Mesenchymal stem cell (in vitro differentiated cells and primary cell): ENCODE results near the gene NRG2.

Experiments used
- DNase-seq: peaks from one replicate; pipeline ENCODE4 v3.0.0-alpha.2; 2013
- H2AFZ ChIP-seq: one replicate; pipeline ENCODE4 v1.6.1; 2013; ENCODE audit warnings: low read depth, mild to moderate bottlenecking, control low read depth, inconsistent platforms, low read length, moderate library complexity
- H2AK5ac ChIP-seq: 2 replicates; pipeline ENCODE4 v1.6.1; 2013; ENCODE audit warnings: low read length, moderate library complexity, mild to moderate bottlenecking, inconsistent platforms; ENCODE audit not compliant: severe bottlenecking
- H2BK120ac ChIP-seq: one replicate; pipeline ENCODE4 v1.6.1; 2013; ENCODE audit warnings: low read depth, mild to moderate bottlenecking, inconsistent platforms, low read length, moderate library complexity
- H2BK12ac ChIP-seq, 2 experiments: one replicate each; pipeline ENCODE4 v1.6.1; 2013; ENCODE audit warnings: inconsistent platforms in 2 of 2, low read length in 2 of 2, mild to moderate bottlenecking in 2 of 2, moderate library complexity in 2 of 2, control low read depth in 1 of 2
- H2BK15ac ChIP-seq: one replicate; pipeline ENCODE4 v1.6.1; 2013; ENCODE audit warnings: mild to moderate bottlenecking, low read depth, inconsistent platforms; ENCODE audit not compliant: poor library complexity, severe bottlenecking
- H2BK5ac ChIP-seq: 2 replicates; pipeline ENCODE4 v1.6.1; 2013; ENCODE audit warnings: low read depth, mild to moderate bottlenecking, low read length, control low read depth, inconsistent platforms; ENCODE audit not compliant: poor library complexity, severe bottlenecking
- H3K14ac ChIP-seq, 2 experiments: one replicate each; pipeline ENCODE4 v1.6.1; 2013; ENCODE audit warnings: inconsistent platforms in 2 of 2, low read length in 2 of 2, control low read depth in 1 of 2, mild to moderate bottlenecking in 1 of 2, moderate library complexity in 1 of 2
- H3K18ac ChIP-seq, 2 experiments: one replicate each; pipeline ENCODE4 v1.6.1; 2013; ENCODE audit warnings: inconsistent platforms in 2 of 2, low read length in 2 of 2, control low read depth in 1 of 2, low read depth in 1 of 2, mild to moderate bottlenecking in 1 of 2
- H3K23ac ChIP-seq, 2 experiments: one replicate each; pipeline ENCODE4 v1.6.1; 2013; ENCODE audit warnings: inconsistent platforms in 2 of 2, low read length in 2 of 2, mild to moderate bottlenecking in 2 of 2, moderate library complexity in 2 of 2, control low read depth in 1 of 2
- H3K27ac ChIP-seq: 2 replicates; pipeline ENCODE4 v1.5.1; 2013; ENCODE audit warnings: mild to moderate bottlenecking, moderate library complexity, low read length, control low read depth, inconsistent platforms; ENCODE audit not compliant: poor library complexity, severe bottlenecking
- H3K27me3 ChIP-seq, 2 experiments: 2 replicates each; pipeline versions ENCODE4 v1.6.1 to v1.7.0; 2013; ENCODE audit warnings: low read length in 2 of 2, mild to moderate bottlenecking in 2 of 2, moderate library complexity in 2 of 2, control low read depth in 1 of 2, inconsistent platforms in 1 of 2; ENCODE audit not compliant: control insufficient read depth in 1 of 2, insufficient read depth in 1 of 2
- H3K36me3 ChIP-seq, 2 experiments: 2 replicates each; pipeline versions ENCODE4 v1.6.1 to v1.7.0; 2013; ENCODE audit warnings: low read length in 2 of 2, control low read depth in 1 of 2, inconsistent platforms in 1 of 2, low read depth in 1 of 2, mild to moderate bottlenecking in 1 of 2; ENCODE audit not compliant: insufficient read depth in 2 of 2, control insufficient read depth in 1 of 2
- H3K4ac ChIP-seq, 2 experiments: one replicate each; pipeline ENCODE4 v1.6.1; 2013; ENCODE audit warnings: inconsistent platforms in 2 of 2, low read length in 2 of 2, mild to moderate bottlenecking in 2 of 2, moderate library complexity in 2 of 2, control low read depth in 1 of 2, low read depth in 1 of 2
- H3K4me1 ChIP-seq: 2 replicates; pipeline ENCODE4 v1.6.1; 2013; ENCODE audit warnings: low read depth, low read length, control low read depth; ENCODE audit not compliant: control insufficient read depth, insufficient read depth
- H3K4me2 ChIP-seq: 2 replicates; pipeline ENCODE4 v1.6.1; 2013; ENCODE audit warnings: low read length, mild to moderate bottlenecking, inconsistent platforms; ENCODE audit not compliant: poor library complexity, severe bottlenecking
- H3K4me3 ChIP-seq, 2 experiments: 2 replicates each; pipeline versions ENCODE4 v1.5.1 to v1.7.0; 2013; ENCODE audit warnings: low read length in 2 of 2, mild to moderate bottlenecking in 2 of 2, control low read depth in 1 of 2, low read depth in 1 of 2; ENCODE audit not compliant: insufficient read depth in 1 of 2
- H3K79me1 ChIP-seq: replicated peaks from 2 replicates; pipeline ENCODE4 v1.6.1; 2013; ENCODE audit warnings: mild to moderate bottlenecking, control low read depth, low read length, inconsistent platforms; ENCODE audit not compliant: poor library complexity, severe bottlenecking
- H3K9ac ChIP-seq: 2 replicates; pipeline ENCODE4 v1.7.0; 2013; ENCODE audit warnings: mild to moderate bottlenecking, low read length, moderate library complexity
- H3K9me3 ChIP-seq: 2 replicates; pipeline ENCODE4 v1.7.0; 2013; ENCODE audit warnings: mild to moderate bottlenecking, low read length; ENCODE audit not compliant: control insufficient read depth
- H4K8ac ChIP-seq: one replicate; pipeline ENCODE4 v1.6.1; 2013; ENCODE audit warnings: inconsistent platforms, mild to moderate bottlenecking, low read length, moderate library complexity
- H4K91ac ChIP-seq: one replicate; pipeline ENCODE4 v1.6.1; 2013; ENCODE audit warnings: mild to moderate bottlenecking, low read length, inconsistent platforms
- WGBS: methylation state at CpG from one replicate; pipeline ENCODE4 v1.1.7; 2013; ENCODE audit warnings: mixed read lengths; 5-methylcytosine and 5-hydroxymethylcytosine counted together

NRG2 gene

DNA sequence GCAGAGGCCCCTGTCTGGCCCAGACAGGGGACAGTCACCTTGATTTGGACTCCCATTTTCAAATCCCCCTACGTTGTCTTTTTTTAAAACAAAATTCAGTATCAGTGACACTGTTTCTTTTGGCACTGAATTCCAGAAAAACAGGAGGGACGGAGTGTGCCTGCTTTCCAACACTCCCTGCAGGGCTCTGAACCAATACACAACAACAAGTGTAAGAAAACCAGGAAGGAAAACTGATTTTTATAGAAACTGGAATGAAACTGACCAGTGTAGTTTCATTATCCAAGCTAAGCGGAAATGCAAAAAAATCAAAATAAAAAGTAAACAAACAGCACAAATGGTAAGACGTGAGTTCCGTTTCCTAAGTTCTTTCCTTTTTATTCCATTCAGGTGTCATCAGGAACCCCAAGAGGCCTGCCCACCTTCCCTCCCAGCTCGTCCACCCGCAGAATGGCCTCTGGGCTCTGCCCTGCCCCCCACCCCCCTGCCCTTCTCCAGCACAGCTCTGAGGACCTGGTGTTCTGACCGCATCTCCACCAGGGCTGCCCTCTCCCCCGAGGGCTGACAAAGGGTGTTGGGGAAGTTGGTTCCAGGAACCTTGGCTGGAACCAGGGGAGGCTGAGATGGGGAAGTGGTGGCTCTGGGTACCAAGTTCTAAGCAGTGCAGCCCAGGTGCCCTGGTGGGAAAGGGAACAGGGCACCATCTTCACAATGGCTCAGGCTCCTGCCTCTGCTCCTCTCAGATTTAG, 173.9 kb downstream of the NRG2 start:
- Histone ChIP-seq H3K4me2 (no peak overlapping the region), H4K8ac (no peak overlapping the region), H3K36me3 (no peaks in the 10 kb centered on the region), H3K79me1 (no peaks in the 10 kb centered on the region), H2BK15ac (no peak overlapping the region), H3K4me3 (no peak overlapping the region), H2BK5ac (no peak overlapping the region), H4K91ac (no peak overlapping the region), H3K4ac (no peak overlapping the region), H3K14ac (no peak overlapping the region), H3K9ac (no peak overlapping the region), H2BK120ac (no peak overlapping the region), H2BK12ac (no peak overlapping the region), H2AFZ (no peak overlapping the region), H3K18ac (no peak overlapping the region), H3K27me3 (peaks cover 15 to 89% of the 10 kb centered on the region in 2 experiments), H3K27ac (no peak overlapping the region), H3K4me1 (no peaks in the 10 kb centered on the region), H3K9me3 (no peaks in the 10 kb centered on the region), H2AK5ac (no peak overlapping the region), H3K23ac (no peak overlapping the region)
- WGBS = 87% methylated on average over 9 of the region's 9 CpGs
- DNase-seq = no peak

DNA sequence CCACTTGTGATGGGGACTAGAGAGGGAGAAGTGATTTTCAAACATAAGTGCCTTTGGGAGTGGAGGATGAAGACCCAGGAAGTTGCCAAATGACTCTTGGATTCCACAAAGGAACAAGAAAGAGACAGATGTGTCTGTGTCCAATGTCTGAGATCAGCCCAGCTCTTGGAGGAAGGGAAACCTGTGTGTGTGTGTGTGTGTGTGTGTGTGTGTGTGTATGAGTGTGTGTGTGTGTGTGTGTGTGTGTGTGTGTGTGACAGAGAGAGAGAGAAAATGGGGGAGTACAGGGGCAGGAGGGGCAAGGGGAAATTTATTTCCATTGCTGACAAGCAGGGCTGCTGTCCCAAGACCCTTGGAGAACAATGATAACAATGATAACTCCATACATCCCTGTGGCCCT, 175.5 kb downstream of the NRG2 start:
- no peak overlapping the region for H3K14ac ChIP-seq
- no peaks in the 10 kb centered on the region for H3K4me1 ChIP-seq
- no peak overlapping the region for H3K18ac ChIP-seq
- no peak for DNase-seq
- no peak overlapping the region for H2BK15ac ChIP-seq
- H3K4me2 ChIP-seq = no peak overlapping the region
- H2BK120ac ChIP-seq = no peak overlapping the region
- H3K27ac ChIP-seq = no peak overlapping the region
- no peak overlapping the region for H2AK5ac ChIP-seq
- H3K36me3 ChIP-seq = no peaks in the 10 kb centered on the region
- H3K27me3 ChIP-seq = peaks cover 13 to 87% of the 10 kb centered on the region in 2 experiments
- H4K8ac ChIP-seq = no peak overlapping the region
- no peak overlapping the region for H3K9ac ChIP-seq
- H2BK5ac ChIP-seq = no peak overlapping the region
- no peak overlapping the region for H4K91ac ChIP-seq
- H3K4ac ChIP-seq = no peak overlapping the region
- no peak overlapping the region for H3K23ac ChIP-seq
- H3K9me3 ChIP-seq = no peaks in the 10 kb centered on the region
- no peak overlapping the region for H2BK12ac ChIP-seq
- no peaks in the 10 kb centered on the region for H3K79me1 ChIP-seq
- H2AFZ ChIP-seq = no peak overlapping the region
- H3K4me3 ChIP-seq = no peak overlapping the region

DNA sequence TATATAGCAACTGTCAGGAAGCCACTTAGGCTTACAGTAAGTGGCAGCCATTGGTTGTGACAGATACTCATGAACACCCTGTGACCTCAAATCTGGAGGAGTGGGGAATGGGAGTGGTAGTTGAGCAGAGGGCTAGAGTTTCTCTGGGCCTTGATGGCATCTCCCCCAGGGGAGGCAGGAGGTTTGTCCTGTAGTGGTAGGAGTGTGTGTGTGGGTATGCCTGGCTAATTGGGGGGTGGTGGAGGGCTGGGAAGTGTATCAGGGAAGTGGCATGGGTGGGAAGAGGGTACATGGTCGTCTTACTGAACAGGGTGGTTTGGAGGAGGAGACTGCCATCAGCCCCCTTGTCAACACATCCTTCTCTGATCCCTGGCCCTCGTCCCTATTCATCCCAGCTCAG, 176.0 kb downstream of the NRG2 start:
- no peak overlapping the region for H2BK120ac ChIP-seq
- no peaks in the 10 kb centered on the region for H3K36me3 ChIP-seq
- no peak overlapping the region for H2AFZ ChIP-seq
- DNase-seq = no peak
- H3K4me3 ChIP-seq = no peak overlapping the region
- H2BK12ac ChIP-seq = no peak overlapping the region
- H3K9ac ChIP-seq = no peak overlapping the region
- no peak overlapping the region for H3K23ac ChIP-seq
- H3K4ac ChIP-seq = no peak overlapping the region
- H3K4me1 ChIP-seq = no peaks in the 10 kb centered on the region
- no peak overlapping the region for H3K14ac ChIP-seq
- 83% methylated on average over 1 of the region's 2 CpGs for WGBS
- no peak overlapping the region for H3K4me2 ChIP-seq
- H2AK5ac ChIP-seq = no peak overlapping the region
- no peaks in the 10 kb centered on the region for H3K79me1 ChIP-seq
- no peak overlapping the region for H3K27ac ChIP-seq
- no peak overlapping the region for H4K8ac ChIP-seq
- no peak overlapping the region for H3K18ac ChIP-seq
- no peak overlapping the region for H4K91ac ChIP-seq
- no peak overlapping the region for H2BK15ac ChIP-seq
- no peak overlapping the region for H2BK5ac ChIP-seq
- H3K9me3 ChIP-seq = no peaks in the 10 kb centered on the region
- peaks cover 9 to 87% of the 10 kb centered on the region in 2 experiments for H3K27me3 ChIP-seq

DNA sequence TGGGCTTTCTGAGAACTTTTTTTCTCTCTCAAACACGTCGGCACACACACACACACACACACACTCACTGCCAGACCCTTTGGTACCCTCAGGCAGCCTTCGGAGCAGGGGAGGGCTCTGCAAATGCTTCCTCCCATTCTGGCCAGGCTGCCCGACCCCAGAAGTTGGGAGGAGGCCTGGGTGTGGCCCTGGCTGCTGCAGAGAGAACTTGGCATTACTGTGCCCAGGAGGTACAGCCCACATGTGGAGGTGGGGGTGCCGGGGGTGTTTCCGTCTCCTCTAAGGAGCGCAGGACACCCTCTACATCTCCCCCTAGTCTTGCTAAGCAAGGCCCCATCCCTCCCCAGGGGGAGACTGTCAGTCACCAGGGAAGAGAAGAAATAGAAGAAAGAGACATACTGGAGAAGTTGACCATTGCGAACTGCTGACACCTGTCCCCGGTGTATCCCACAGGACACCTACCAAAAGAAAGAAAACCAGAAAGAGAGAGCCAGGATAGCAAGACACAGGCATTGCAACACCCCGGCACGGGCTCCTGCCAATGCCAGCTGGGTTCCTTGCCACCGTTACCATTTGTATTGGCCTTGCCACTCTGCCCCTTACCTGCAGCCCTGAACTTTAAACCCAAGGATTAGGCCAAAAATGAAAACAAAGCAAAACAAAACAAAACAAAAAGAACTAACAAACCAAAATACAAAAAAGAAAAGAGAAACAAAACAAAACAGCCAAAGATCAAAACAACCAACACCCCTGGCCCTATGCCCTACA, 178.2 kb downstream of the NRG2 start:
- Histone ChIP-seq H2BK12ac (no peak overlapping the region), H4K91ac (no peak overlapping the region), H3K4me3 (no peak overlapping the region), H3K9me3 (no peaks in the 10 kb centered on the region), H3K14ac (no peak overlapping the region), H4K8ac (no peak overlapping the region), H2AK5ac (no peak overlapping the region), H3K9ac (no peak overlapping the region), H3K4me1 (no peaks in the 10 kb centered on the region), H3K27me3 (peaks cover 6 to 86% of the 10 kb centered on the region in 2 experiments), H2BK15ac (no peak overlapping the region), H3K27ac (no peak overlapping the region), H2BK5ac (no peak overlapping the region), H3K4ac (no peak overlapping the region), H2AFZ (no peak overlapping the region), H2BK120ac (no peak overlapping the region), H3K36me3 (no peaks in the 10 kb centered on the region), H3K23ac (no peak overlapping the region), H3K4me2 (no peak overlapping the region), H3K79me1 (no peaks in the 10 kb centered on the region), H3K18ac (no peak overlapping the region)
- no peak for DNase-seq
- WGBS = 76% methylated on average over 9 of the region's 12 CpGs
